NCI-H510A treated with DMSO at 0.1 percent for 48 hours (cell line): ENCODE measurements around the gene VAMP8.

Source experiments
- DNase-seq: peaks from one replicate; lab custom pipeline; 2025; lab: John Stamatoyannopoulos, UW

The VAMP8 gene

GRCh38 chr2:85619617-85620016, 42.2 kb downstream of the VAMP8 start:
- DNase-seq: no peak

GRCh38 chr2:85621338-85621737, 44.0 kb downstream of the VAMP8 start:
- no peak for DNase-seq

- DNase-seq: no peak
Measured at GRCh38 chr2:85623991-85624390, 46.6 kb downstream of the VAMP8 start.

GRCh38 chr2:85628658-85629057, 51.3 kb downstream of the VAMP8 start:
- no peak for DNase-seq

GRCh38 chr2:85631316-85631715, 53.9 kb downstream of the VAMP8 start:
- DNase-seq: no peak
